ENCODE data around the gene ADAMTS12.
A peak's percentile ranks its signal among the peaks of the same experiment; 100 is the strongest.
"Not testable (repeated sequence)": the region's sequence is repeated elsewhere in the genome, so short reads cannot be mapped to it uniquely, and the experiment has no call there.

Gene ADAMTS12

GRCh38 chr5:33914844-33915243, 23.1 kb upstream of the ADAMTS12 start:
- in situ Hi-C loops (cut with HindIII; ENCODE audit: low pct_ligation_motif_present, low pct_unique_long_range_greater_than_20kb, low sequenced_read_pairs); DNase-seq: not testable (repeated sequence)

DNA sequence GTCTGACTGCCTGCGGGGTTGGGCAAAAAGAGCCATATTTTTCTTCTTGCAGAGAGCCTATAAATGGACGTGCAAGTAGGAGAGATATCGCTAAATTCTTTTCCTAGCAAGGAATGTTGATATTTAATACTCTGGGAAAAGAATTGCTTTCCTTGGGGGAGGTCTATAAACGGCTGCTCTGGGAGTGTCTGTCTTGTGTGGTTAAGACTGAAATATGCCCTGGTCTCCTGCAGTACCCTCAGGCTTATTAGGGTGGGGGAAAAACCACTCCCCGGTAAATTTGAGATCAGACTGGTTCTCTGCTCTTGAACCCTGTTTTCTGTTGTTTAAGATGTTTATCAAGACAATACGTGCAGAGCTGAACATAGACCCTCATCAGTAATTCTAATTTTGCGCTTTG, 14.5 kb upstream of the ADAMTS12 start:
- in situ Hi-C loops (cut with HindIII; ENCODE audit: low pct_ligation_motif_present, low pct_unique_long_range_greater_than_20kb, low sequenced_read_pairs) = not testable (repeated sequence)

DNA sequence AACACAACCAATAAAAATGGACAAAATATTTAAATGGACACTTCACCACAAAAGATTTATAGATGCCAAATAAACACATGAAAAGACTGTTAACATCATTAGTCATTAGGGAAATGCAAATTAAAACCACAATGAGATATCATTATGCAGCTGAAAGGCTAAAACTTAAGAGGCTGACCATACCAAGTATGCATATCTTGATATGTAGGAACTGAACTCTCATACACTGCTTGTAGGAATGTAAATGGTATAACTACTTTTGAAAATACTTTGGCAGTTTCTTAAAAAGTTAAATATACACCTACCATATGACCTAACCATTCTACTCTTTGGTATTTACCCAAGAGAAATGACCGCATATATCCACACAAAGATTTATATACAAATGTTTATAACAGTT, 13.6 kb upstream of the ADAMTS12 start:
- DNase-seq = no peak
- in situ Hi-C loops (cut with HindIII; ENCODE audit: low pct_ligation_motif_present, low pct_unique_long_range_greater_than_20kb, low sequenced_read_pairs) = no loop called here

More for the DNA sequence above, 14.5 kb upstream of the ADAMTS12 start:
- not testable (repeated sequence) for DNase-seq

- in situ Hi-C loops (cut with HindIII; ENCODE audit: low pct_ligation_motif_present, low pct_unique_long_range_greater_than_20kb, low sequenced_read_pairs) = no loop called here
- no peak for DNase-seq
These were observed 11.3 kb upstream of the ADAMTS12 start for GRCh38 chr5:33903118-33903517.

DNA sequence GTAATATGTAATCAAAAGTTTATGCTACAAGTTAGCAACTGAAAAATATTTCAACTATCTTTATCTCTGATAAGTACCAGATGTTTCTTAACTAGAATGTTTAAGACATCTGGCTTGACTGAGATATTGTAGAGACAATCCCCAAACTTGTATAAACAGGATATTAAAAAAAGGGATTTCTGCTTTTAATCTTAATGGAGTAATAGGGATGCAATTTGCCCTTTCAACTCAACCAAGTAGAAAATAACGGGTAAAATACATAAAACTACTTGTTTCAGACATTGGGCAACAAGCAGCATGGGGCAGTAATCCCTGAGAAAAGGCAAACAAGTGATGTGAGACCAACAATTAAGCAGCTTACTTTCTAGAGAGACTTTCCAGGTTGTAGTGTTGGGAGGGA, 9.4 kb upstream of the ADAMTS12 start:
- in situ Hi-C loops (cut with HindIII; ENCODE audit: low pct_ligation_motif_present, low pct_unique_long_range_greater_than_20kb, low sequenced_read_pairs) = no loop called here
- DNase-seq = no peak

DNA sequence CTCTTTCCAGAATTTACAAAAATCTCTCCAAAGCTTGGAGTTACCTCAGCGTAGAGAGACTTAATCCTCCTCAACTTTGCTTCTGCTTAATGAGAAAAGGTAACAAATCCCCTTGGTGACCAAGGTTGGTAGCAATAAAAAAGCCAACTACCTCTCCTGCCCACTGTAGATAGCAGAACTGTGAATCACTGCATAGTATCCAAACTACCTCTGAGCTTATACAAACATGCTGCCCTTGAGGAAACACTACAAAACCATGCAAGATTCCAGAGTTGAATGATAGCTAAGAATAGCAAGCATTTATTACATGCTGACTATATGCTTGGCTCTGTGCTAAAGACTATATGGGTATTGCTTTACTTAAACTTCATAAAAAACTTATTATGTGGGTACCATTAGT, 2.8 kb upstream of the ADAMTS12 start:
- in situ Hi-C loops (cut with HindIII; ENCODE audit: low pct_ligation_motif_present, low pct_unique_long_range_greater_than_20kb, low sequenced_read_pairs) = no loop called here
- no peak for DNase-seq

DNA sequence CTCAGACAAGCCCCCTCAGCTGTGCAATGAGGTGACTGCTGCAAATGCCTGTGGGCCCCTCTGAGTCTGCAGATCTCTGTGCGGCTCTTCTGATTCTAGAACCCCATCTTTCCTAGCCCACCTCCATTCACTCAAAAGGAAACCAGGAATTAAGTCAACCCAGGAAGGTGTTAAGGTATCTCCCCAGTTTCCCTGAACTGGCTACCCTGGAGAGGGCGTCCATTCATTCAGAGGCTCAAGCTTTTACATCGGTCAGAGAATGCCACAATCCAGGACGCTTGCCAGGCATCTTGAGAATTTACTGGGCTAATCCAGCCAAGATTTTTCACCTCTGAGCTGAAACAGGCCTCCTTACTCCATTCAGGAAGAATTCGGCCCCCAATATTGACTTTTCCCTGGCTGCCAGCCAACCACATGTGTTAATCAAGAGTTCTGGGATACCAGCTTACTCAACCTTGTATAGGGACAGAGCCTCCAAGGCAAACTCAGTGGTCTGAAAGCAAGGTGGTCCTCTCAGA, 889 bp upstream of the ADAMTS12 start:
- in situ Hi-C loops (cut with HindIII; ENCODE audit: low pct_ligation_motif_present, low pct_unique_long_range_greater_than_20kb, low sequenced_read_pairs) = no loop called here
- DNase-seq = peak; percentile 20

DNA sequence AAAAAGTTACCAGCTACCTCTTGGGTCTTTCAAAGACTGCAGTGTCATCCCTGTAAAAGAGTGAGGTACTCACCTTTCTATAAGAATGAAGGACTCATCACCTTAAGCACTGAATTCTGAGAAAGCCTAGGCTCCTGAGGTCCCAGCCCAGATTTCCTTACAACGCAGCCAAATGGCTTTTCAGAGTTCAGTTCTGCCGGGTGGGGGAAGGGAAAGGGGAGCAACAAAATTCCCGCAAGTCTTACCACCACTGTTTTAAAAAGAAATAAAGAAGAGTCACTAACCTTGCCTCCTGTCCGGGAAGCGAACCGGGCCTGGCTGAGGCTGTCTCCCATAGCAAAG, 373 bp downstream of the ADAMTS12 start:
- no peak for DNase-seq
- in situ Hi-C loops (cut with HindIII; ENCODE audit: low pct_ligation_motif_present, low pct_unique_long_range_greater_than_20kb, low sequenced_read_pairs) = no loop called here

GRCh38 chr5:33890131-33891032, 1.4 kb downstream of the ADAMTS12 start:
- in situ Hi-C loops (cut with HindIII; ENCODE audit: low pct_ligation_motif_present, low pct_unique_long_range_greater_than_20kb, low sequenced_read_pairs) = no loop called here

DNA sequence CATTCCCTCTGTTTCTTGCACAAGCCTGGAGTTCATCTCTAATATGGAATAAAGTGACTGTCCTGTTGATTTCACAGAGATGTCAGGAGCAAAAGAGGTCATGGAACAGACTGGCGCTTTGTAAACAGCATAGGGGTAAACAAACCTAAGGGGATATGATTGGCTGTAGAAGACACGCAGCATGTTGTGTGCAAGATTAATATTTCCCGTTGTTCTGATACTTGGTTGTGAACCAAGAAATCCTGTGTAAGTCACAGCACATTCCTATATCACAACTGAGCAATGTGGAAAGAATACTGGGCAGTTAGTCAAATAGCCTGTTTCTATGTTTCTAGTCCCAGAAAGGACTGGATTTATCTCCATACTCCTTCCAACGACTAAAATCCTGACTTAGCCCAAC, 3.2 kb downstream of the ADAMTS12 start:
- in situ Hi-C loops (cut with HindIII; ENCODE audit: low pct_ligation_motif_present, low pct_unique_long_range_greater_than_20kb, low sequenced_read_pairs) = no loop called here
- DNase-seq = no peak

More at GRCh38 chr5:33890131-33891032, 1.4 kb downstream of the ADAMTS12 start:
- DNase-seq = no peak

- no peak for DNase-seq
- in situ Hi-C loops (cut with HindIII; ENCODE audit: low pct_ligation_motif_present, low pct_unique_long_range_greater_than_20kb, low sequenced_read_pairs) = no loop called here
These were observed 4.5 kb downstream of the ADAMTS12 start for GRCh38 chr5:33887268-33887667.

- in situ Hi-C loops (cut with HindIII; ENCODE audit: low pct_ligation_motif_present, low pct_unique_long_range_greater_than_20kb, low sequenced_read_pairs) = no loop called here
- no peak for DNase-seq
These were observed 5.5 kb downstream of the ADAMTS12 start for GRCh38 chr5:33886283-33886682.

- in situ Hi-C loops (cut with HindIII; ENCODE audit: low pct_ligation_motif_present, low pct_unique_long_range_greater_than_20kb, low sequenced_read_pairs) = no loop called here
- DNase-seq = no peak
These were observed 6.1 kb downstream of the ADAMTS12 start for GRCh38 chr5:33885679-33886078.

GRCh38 chr5:33883482-33883881, 8.3 kb downstream of the ADAMTS12 start:
- no peak for DNase-seq
- in situ Hi-C loops (cut with HindIII; ENCODE audit: low pct_ligation_motif_present, low pct_unique_long_range_greater_than_20kb, low sequenced_read_pairs) = no loop called here

GRCh38 chr5:33880319-33880718, 11.5 kb downstream of the ADAMTS12 start:
- in situ Hi-C loops (cut with HindIII; ENCODE audit: low pct_ligation_motif_present, low pct_unique_long_range_greater_than_20kb, low sequenced_read_pairs) = no loop called here
- DNase-seq = no peak

GRCh38 chr5:33877449-33877848, 14.3 kb downstream of the ADAMTS12 start:
- in situ Hi-C loops (cut with HindIII; ENCODE audit: low pct_ligation_motif_present, low pct_unique_long_range_greater_than_20kb, low sequenced_read_pairs) = no loop called here
- DNase-seq = no peak

DNA sequence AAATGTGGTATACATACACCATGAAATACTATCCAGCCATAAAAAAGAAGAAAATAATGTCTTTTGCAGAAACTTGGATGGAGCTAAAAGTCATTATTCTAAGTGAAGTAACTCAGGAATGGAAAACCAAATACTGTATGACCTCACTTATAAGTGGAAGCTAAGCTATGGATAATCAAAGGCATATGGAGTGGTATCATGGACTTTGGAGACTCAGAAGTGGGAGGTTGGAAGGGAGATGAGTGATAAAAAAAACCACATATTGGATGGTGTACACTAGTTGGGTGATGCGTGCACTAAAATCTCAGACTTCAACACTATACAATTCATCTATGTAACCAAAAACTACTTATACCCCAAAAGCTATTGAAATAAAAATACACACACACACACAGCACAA, 24.5 kb downstream of the ADAMTS12 start:
- in situ Hi-C loops (cut with HindIII; ENCODE audit: low pct_ligation_motif_present, low pct_unique_long_range_greater_than_20kb, low sequenced_read_pairs) = no loop called here
- no peak for DNase-seq

GRCh38 chr5:33859177-33859576, 32.6 kb downstream of the ADAMTS12 start:
- DNase-seq; in situ Hi-C loops (cut with HindIII; ENCODE audit: low pct_ligation_motif_present, low pct_unique_long_range_greater_than_20kb, low sequenced_read_pairs): not testable (repeated sequence)

GRCh38 chr5:33857037-33857436, 34.8 kb downstream of the ADAMTS12 start:
- in situ Hi-C loops (cut with HindIII; ENCODE audit: low pct_ligation_motif_present, low pct_unique_long_range_greater_than_20kb, low sequenced_read_pairs) = no loop called here
- DNase-seq = no peak

DNA sequence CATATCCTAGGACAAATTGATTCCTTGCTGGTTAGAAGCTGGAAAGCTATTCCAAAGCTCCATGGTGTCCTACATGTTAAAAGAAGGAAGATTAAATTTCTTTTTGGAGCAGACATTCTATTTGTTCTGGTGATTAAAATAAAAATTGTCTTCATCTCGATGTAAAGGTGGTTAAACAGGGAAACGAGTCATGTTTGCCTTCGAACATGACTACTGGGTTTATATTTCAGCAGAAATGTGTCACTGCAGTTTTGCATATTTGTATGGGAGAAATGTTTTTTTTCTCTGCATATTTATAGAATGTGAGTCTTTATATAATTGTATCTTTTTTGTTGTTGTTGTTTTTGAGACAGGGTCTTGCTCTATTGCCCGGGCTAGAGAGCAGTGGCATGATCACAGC, 36.4 kb downstream of the ADAMTS12 start:
- no peak for DNase-seq
- in situ Hi-C loops (cut with HindIII; ENCODE audit: low pct_ligation_motif_present, low pct_unique_long_range_greater_than_20kb, low sequenced_read_pairs) = no loop called here
